Lower leg skin (tissue), 3 donors: ENCODE data around the gene GMPR.

Experiments used
- CTCF ChIP-seq, 3 donors: fragments of 450-650 bp; IDR thresholded peaks; one replicate each; pipeline ENCODE4 v1.5.1; 2016; ENCODE audit warnings: antibody characterized with exemption in 3 of 3, mild to moderate bottlenecking in 3 of 3, moderate library complexity in 2 of 3
- POLR2A ChIP-seq, 2 donors: fragments of 450-650 bp; IDR thresholded peaks; one replicate each; pipeline ENCODE4 v1.6.1; 2016 to 2017; ENCODE audit warnings: antibody characterized with exemption in 2 of 2, mild to moderate bottlenecking in 1 of 2, moderate library complexity in 1 of 2

GRCh38 chr6:16292942-16293341, 54.6 kb downstream of the GMPR start:
- TF ChIP-seq CTCF (IDR thresholded peaks at IDR 0.05) (no peak), POLR2A (IDR thresholded peaks at IDR 0.05) (no peak)
